ENCODE results near the gene EIF3K. TPM values are rescaled to one million over a fixed set of nuclear protein-coding genes. Genes with fewer than 3 reads are reported as not detected.

The EIF3K gene
- total and polyA plus RNA-seq, 10 of the 15 experiments (the other 5 are each of a cell fraction or from before 2014, with no cell fraction given): 330 to 927 (median 436) TPM

GRCh38 chr19:38618590-38619360 lies at the start of gene EIF3K (continued):
- TF ChIP-seq PRDM15 (CRISPR knock-in tag; IDR thresholded peaks at IDR 0.05): no peak
- peak; percentile 83 for TF ChIP-seq E2F8 (IDR thresholded peaks at IDR 0.05; ENCODE audit: low read depth, partially characterized antibody)
- no peak for TF ChIP-seq HSF1 (IDR thresholded peaks at IDR 0.05; ENCODE audit: low read depth, low read length)
- no peak for TF ChIP-seq ZNF274 (IDR thresholded peaks at IDR 0.05; ENCODE audit: insufficient read depth, insufficient read length)
- TF ChIP-seq RB1 (IDR thresholded peaks at IDR 0.05; ENCODE audit: borderline replicate concordance): peak; percentile 75; the same call in 1 of the 2 replicates
- peak; percentile 69 for TF ChIP-seq HCFC1 (IDR thresholded peaks at IDR 0.05; ENCODE audit: low read length)
- peak; percentile 49 for TF ChIP-seq SMAD1 (IDR thresholded peaks at IDR 0.05; ENCODE audit: low read depth, partially characterized antibody)
- TF ChIP-seq ELK1 (IDR thresholded peaks at IDR 0.05; ENCODE audit: low read depth, low read length): no peak; the same call in 1 of the 2 replicates
- peak; percentile 93 for TF ChIP-seq GABPA (IDR thresholded peaks at IDR 0.05; ENCODE audit: low read depth)
- TF ChIP-seq ZBTB40 (IDR thresholded peaks at IDR 0.05; ENCODE audit: borderline replicate concordance): peak; percentile 91
- peak; percentile 73 for TF ChIP-seq RELB (IDR thresholded peaks at IDR 0.05; ENCODE audit: low read depth)
- peak; percentile 25 for TF ChIP-seq SP1 (IDR thresholded peaks at IDR 0.05; ENCODE audit: low read depth, low read length)

All from GM12878 (cell line).